ENCODE results near the gene ESF1.
"Not testable (repeated sequence)": the region's sequence is repeated elsewhere in the genome, so short reads cannot be mapped to it uniquely, and the experiment has no call there.

ESF1 gene

GRCh38 chr20:13786143-13786828, 1.6 kb upstream of the ESF1 start:
- no peak for DNase-seq

DNA sequence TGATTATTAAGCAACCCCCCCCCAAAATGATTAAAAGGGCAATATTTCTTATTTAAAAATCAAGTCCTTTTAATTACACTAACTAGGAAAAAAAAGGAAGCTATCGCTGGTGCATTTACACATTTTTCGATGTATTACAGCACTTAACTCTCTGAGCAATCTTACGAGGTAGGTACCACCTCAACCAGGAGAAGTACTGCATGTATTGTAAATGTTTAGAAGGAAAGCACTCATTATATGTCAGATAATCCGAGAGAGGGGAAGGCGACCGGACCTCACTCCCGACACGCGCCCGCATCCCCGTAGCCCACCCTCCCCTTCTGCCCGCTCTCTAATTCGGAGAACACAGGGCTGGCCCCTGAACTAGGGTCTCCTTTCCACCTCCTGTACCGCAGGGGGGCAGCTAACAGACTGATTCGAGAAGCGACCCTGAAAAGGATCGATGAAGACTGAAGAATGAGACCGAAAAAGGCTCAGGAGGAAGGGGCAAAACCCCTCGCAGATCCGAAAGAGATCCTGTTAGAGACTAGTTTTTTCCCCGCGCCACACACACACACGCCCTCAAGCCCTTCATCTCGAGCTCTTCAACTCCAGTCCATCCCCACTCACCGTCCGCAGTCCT, 337 bp downstream of the ESF1 start:
- no peak for DNase-seq

GRCh38 chr20:13783528-13783927, 1.2 kb downstream of the ESF1 start:
- no peak for DNase-seq

DNA sequence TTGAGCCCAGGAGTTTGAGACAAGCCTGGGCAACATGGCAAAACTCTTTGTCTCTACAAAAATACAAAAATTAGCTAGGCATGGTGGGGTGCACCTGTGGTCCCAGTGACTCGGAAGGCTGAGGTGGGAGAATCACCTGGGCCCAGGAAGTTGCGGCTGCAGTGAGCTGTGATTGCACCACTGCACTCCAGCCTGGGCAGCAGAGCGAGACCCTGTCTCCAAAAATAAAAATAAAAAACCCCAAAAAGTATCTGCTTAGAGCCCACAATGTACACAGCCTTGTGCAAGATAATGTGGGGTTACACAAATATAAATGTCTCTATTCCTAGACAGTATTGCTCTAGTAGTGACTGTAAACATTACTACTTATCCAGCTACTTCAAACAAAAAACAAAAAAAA, 5.9 kb downstream of the ESF1 start:
- DNase-seq: no peak

DNA sequence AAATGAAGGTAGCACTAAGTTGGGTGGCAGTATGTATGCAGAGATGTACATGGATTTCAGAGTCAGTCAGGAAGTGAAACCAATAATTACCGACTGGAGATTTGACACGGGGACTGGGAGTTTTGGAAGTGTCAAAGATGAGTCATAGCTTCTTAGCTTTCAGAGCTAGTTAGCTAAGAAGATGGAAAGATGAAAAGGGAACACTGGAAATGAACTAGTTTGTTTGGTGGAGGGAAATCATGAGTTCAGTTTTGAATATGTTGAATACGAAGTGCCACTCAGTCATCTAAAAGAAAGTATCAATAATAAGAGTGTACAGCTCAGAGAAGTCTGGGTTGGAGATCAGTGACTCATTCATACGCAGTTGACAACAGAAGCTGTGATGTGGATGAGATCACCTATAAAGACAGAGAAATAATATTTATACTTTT, 7.5 kb downstream of the ESF1 start:
- DNase-seq: no peak

DNA sequence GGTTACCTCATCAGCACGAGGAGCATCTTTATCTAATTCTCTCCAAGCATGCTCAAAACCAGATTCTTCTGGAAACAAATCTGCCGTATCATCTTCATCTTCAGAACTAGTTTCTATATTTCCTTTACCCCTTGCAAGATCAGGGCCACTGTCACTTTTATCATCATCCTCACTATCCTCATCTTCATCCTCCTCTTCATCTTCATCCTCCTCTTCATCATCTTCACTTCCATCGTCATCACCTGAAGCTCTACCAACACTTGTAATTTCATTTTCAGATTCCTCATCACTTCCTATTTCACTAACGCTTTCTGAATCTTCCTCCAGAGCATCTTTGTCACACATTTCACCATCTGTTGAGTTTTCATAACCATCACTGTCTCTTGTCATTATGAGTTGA, 8.9 kb downstream of the ESF1 start:
- no peak for DNase-seq

- no peak for DNase-seq
Measured at GRCh38 chr20:13772529-13772928, 12.2 kb downstream of the ESF1 start.

- peak; percentile 43 for DNase-seq
Measured at GRCh38 chr20:13771853-13772453, 12.8 kb downstream of the ESF1 start.

DNA sequence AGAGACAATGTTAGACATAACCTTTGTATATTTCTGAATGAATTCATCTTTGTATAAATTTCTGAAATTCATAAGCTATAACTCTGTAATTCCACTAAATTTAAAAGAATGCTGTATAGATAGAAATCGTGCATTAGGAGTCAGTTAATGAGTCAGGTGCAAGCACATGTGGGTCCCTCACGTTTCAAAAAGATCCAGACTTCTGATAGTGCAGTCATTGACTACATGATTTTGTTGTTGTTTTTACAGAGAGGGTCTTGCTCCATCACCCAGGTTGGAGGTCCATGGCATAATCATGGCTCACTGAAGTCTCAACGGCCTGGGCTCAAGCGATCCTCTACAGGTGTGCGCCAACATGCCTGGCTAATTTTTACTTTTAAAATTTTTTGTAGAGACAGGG, 14.6 kb downstream of the ESF1 start:
- no peak for DNase-seq

DNA sequence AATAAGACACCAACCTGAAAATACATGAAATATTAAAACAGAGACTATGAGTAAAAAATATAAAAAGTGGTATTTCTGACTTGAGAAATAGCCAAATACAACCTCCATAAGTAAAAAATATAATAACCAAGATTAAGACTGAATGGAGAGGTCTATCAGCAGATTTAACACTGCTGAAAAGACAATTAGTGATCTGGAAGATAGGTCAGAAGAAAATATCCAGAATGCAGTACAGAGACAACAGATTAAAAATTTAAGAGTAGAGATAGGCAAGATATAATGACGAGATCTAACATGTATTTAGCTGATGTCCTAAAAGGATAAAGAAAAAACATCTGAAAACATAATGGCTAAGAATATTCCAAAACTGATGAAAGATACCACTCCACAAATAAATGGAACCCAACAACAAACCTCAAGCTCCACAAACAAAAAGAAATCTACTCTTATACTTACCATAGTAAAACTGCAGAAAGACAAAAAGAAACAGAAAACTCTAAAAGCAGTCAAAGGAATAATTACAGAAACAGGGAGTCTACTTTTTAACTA, 18.8 kb downstream of the ESF1 start:
- DNase-seq: no peak

DNA sequence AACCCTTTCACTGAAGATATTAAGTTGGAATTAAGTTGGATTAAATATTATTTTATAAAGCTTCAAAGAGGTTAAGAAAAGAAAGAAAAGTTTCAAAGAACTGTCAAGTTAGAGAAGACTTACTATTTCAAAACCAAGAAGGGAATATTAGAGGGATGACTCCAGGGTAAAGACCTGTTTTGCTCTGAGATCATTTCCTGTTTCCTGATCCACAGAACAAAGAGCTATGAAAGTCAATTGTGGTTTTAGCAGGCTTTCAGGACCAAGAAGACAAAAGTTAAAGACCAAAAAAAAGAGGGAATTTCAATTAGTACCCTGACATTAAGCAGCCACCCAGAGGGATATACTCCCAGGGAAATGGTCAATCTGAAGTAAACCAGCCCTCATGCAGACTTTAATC, 19.4 kb downstream of the ESF1 start:
- DNase-seq: no peak

GRCh38 chr20:13760451-13760946, 24.2 kb downstream of the ESF1 start:
- DNase-seq: not testable (repeated sequence)

- DNase-seq: no peak
Measured at GRCh38 chr20:13758884-13759283, 25.8 kb downstream of the ESF1 start.

DNA sequence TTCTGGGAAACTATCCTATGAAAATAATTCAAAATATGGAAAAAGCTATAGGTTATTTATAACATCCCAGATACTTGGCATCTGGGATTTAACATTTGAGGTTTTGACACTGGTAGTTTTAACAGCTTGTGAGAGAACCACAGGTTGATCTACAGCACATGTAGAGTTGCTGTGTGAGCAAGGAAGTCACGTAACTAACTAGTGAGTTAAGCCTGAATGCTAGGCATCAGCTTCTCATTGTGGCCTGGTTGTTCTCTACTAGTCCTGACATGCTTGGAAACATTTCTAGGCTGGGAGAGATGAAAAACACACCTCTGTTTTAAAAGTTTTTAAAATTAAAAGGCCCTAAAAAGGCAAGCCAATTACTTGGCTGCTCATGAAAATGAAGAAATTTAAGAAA, 28.2 kb downstream of the ESF1 start:
- DNase-seq: no peak

GRCh38 chr20:13755809-13756208, 28.9 kb downstream of the ESF1 start:
- DNase-seq: no peak

GRCh38 chr20:13753436-13754036, 31.2 kb downstream of the ESF1 start:
- DNase-seq: no peak

DNA sequence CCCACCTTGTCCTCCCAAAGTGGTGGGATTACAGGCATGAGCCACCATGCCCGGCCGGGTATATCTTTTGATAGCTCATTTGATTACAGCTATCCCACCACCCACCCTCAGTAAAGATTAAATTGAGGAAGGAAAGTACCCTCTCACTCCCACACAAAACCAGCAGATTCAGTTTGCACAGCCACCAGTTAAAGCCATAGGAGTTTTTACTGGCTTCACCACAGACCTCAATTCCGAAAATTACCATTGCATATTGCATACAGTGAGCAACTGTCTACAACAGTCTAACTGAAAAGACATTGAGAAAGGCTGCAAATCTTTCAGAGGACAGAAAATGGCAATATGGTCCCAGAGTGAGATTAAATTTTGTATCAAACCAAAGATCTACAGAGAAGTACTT, 34.9 kb downstream of the ESF1 start:
- no peak for DNase-seq

GRCh38 chr20:13745784-13746183, 38.9 kb downstream of the ESF1 start:
- DNase-seq: no peak

- DNase-seq: no peak
Measured at GRCh38 chr20:13744352-13744751, 40.4 kb downstream of the ESF1 start.

DNA sequence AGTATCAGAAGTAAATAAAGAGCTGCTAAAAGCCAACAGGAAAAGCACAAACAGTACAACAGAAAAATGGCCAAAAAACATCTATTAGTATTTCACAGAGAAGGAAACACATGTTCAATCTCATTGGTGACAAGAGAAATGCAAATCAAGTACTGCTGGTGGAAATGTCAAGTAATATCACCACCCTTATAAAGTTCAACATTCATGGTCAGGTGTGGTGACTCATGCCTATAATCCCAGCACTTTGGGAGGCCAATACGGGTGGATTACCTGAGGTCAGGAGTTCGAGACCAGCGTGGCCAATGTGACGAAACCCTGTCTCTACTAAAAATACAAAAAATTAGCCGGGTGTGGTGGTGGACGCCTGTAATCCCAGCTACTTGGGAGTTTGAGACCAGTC, 42.8 kb downstream of the ESF1 start:
- no peak for DNase-seq

- no peak for DNase-seq
Measured at GRCh38 chr20:13739731-13740649, 44.7 kb downstream of the ESF1 start.

DNA sequence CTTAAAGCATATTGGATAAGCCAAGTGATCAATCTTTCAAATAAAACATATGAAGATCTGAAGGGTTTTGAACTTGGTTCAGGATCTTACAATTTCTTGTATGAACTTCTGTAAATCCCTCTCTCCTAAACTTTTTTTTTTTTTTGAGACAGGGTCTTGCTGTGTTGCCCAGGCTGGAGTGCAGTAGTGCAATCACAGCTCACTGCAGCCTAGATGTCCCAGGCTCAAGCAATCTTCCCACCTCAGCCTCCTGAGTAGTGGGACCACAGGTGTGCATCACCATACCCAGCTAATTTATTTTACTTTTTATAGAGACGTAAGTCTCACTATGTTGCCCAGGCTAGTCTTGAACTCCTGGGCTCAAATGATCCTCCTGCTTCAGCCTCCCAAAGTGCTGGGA, 46.5 kb downstream of the ESF1 start:
- not testable (repeated sequence) for DNase-seq

All from SHP77 treated with DMSO at 0.1 percent for 48 hours (cell line).